ENCODE results near the gene CLIP2.
"Not testable (repeated sequence)": the region's sequence is repeated elsewhere in the genome, so short reads cannot be mapped to it uniquely, and the experiment has no call there.

Gene CLIP2

GRCh38 chr7:74430961-74431466 is 141.8 kb downstream of the CLIP2 start:
- no peak for TF ChIP-seq CTCF (IDR thresholded peaks at IDR 0.05; ENCODE audit: borderline replicate concordance, insufficient read depth, low read depth, low read length)
- no peak overlapping the region for H3K4me3 ChIP-seq (ENCODE audit: low read depth, low read length)

GRCh38 chr7:74437291-74437571 is 148.0 kb downstream of the CLIP2 start:
- not testable (repeated sequence) for H3K4me3 ChIP-seq (ENCODE audit: low read depth, low read length)

GRCh38 chr7:74438327-74438726 is 149.1 kb downstream of the CLIP2 start:
- TF ChIP-seq CTCF (IDR thresholded peaks at IDR 0.05; ENCODE audit: borderline replicate concordance, insufficient read depth, low read depth, low read length) = no peak

GRCh38 chr7:74439541-74439940 is 150.3 kb downstream of the CLIP2 start:
- no peak for TF ChIP-seq CTCF (IDR thresholded peaks at IDR 0.05; ENCODE audit: borderline replicate concordance, insufficient read depth, low read depth, low read length)
- no peak overlapping the region for H3K4me3 ChIP-seq (ENCODE audit: low read depth, low read length)

More at GRCh38 chr7:74438327-74438726, 149.1 kb downstream of the CLIP2 start:
- H3K4me3 ChIP-seq (ENCODE audit: low read depth, low read length) = no peak overlapping the region

GRCh38 chr7:74440143-74440542 is 150.9 kb downstream of the CLIP2 start:
- not testable (repeated sequence) for H3K4me3 ChIP-seq (ENCODE audit: low read depth, low read length)

GRCh38 chr7:74441801-74442200 is 152.6 kb downstream of the CLIP2 start:
- TF ChIP-seq CTCF (IDR thresholded peaks at IDR 0.05; ENCODE audit: borderline replicate concordance, insufficient read depth, low read depth, low read length) = no peak
- no peak overlapping the region for H3K4me3 ChIP-seq (ENCODE audit: low read depth, low read length)

GRCh38 chr7:74443543-74444247 is 154.5 kb downstream of the CLIP2 start:
- no peak overlapping the region for H3K4me3 ChIP-seq (ENCODE audit: low read depth, low read length)
- TF ChIP-seq CTCF (IDR thresholded peaks at IDR 0.05; ENCODE audit: borderline replicate concordance, insufficient read depth, low read depth, low read length) = no peak

- no peak for TF ChIP-seq CTCF (IDR thresholded peaks at IDR 0.05; ENCODE audit: borderline replicate concordance, insufficient read depth, low read depth, low read length)
Observed at GRCh38 chr7:74449144-74449543, 159.9 kb downstream of the CLIP2 start.

More at GRCh38 chr7:74449144-74449543, 159.9 kb downstream of the CLIP2 start:
- no peak overlapping the region for H3K4me3 ChIP-seq (ENCODE audit: low read depth, low read length)
